AG10803 (cell line): ENCODE measurements around the gene STK32B.

Experiments
- DNase-seq: peaks from one replicate; pipeline ENCODE4 v3.0.0; 2010; ENCODE audit warnings: low read depth
- H3K4me3 ChIP-seq: 2 replicates; pipeline ENCODE4 v1.5.1; 2011; ENCODE audit warnings: mild to moderate bottlenecking, low read length, control low read depth
- CTCF ChIP-seq: conservative IDR thresholded peaks from 2 replicates; pipeline ENCODE4 v1.5.1; 2011; ENCODE audit warnings: mild to moderate bottlenecking, low read length, control low read depth, inconsistent platforms

Gene STK32B

DNA sequence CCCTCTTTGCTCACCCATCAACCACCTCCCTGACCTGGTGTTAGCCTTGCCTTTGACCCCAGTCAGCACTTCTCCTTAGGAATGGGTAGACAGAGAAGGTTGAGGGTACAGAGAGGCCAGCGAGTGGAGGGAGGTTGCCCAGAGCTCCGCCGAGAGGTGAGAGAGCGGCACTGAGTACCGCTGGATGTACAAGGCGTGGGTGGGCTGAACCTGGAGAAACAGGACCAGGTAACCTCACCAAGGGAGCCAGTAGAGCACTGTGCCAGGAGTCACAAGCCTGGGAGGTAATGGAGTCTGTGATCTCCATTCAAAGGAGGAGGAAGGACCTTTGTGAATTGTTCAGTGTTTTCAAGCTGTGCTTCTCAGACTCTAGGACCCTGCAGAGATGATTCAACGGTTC lies 400.9 kb downstream of the STK32B start:
- no peak overlapping the region for H3K4me3 ChIP-seq
- TF ChIP-seq CTCF: no peak
- no peak for DNase-seq

- H3K4me3 ChIP-seq: no peak overlapping the region
- no peak for DNase-seq
- no peak for TF ChIP-seq CTCF
Observed at GRCh38 chr4:5455003-5455585, 403.8 kb downstream of the STK32B start.

DNA sequence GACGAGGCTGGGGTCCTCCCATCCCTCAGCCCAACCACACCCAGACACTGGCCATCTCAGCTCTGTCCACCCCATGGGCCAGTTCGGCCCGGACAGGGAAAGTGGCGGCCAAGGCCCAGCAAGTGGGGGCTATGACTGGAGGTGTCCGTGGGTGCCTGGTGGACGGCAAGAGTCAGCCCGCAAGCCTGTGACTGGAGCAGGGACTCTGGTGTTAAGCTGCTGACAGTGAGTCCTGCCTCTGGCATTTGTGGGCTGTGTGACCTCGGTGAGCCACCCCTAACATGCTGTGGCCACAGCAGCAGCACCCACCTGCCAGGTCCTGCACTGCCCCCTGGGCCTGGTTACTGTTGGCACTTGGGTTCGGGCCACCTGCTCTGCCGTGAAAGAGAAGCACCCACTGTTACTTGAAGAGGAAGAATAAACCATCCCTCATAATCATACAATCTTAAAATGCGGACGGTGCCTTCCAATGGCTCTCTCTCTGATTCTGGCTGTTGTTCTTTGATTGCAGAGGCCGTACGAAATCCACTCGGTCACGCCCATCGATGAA lies 405.1 kb downstream of the STK32B start:
- H3K4me3 ChIP-seq: no peak overlapping the region
- DNase-seq: no peak
- TF ChIP-seq CTCF: no peak

GRCh38 chr4:5458676-5459075 lies 407.4 kb downstream of the STK32B start:
- no peak for TF ChIP-seq CTCF
- no peak overlapping the region for H3K4me3 ChIP-seq
- no peak for DNase-seq

DNA sequence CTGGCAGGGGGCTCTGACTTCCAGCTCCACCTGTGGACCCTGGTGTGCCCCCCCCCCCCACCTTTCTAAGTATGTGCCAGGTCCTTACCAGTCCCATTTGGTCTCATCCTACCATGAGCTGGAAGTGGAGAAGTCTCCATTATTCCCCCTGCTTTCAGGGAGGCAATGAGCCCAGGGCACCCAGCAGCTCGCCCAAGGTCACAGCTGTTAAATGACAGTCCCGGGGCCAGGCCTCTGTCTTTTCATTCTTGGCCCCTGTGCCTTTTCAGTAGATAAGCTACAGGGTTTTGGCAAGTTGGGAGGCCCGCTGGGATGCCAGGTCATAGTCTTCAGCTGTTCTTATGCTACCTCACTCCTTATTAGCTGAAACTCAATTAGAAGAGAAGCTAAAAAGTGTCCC lies 408.0 kb downstream of the STK32B start:
- no peak for DNase-seq
- H3K4me3 ChIP-seq: no peak overlapping the region
- no peak for TF ChIP-seq CTCF

- TF ChIP-seq CTCF: peak; percentile 70
- peak; percentile 21 for DNase-seq
- no peak overlapping the region for H3K4me3 ChIP-seq
Observed at GRCh38 chr4:5460106-5460801, 409.0 kb downstream of the STK32B start.

DNA sequence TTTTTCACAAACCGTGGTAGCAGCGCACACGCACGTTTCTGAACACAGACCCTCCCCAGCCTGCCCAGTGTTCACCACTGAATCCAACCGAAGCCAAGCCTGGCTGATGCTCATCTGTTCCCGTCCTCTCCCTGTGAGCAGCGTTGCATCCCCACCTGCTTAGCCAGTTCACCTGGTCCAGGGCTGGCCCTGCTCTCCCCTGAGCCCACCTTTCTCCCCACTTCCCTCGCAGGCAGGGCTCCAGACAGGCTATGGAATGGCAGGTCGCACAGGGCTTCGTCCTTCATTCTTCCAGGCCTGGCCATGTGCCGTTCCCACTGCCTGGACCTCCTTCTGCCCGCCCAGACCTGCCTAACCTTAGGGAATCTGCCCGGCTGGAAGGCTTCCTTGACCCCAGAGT lies 410.2 kb downstream of the STK32B start:
- no peak for DNase-seq
- H3K4me3 ChIP-seq: no peak overlapping the region
- no peak for TF ChIP-seq CTCF
